NCI-H2227 treated with DMSO at 0.1 percent for 48 hours (cell line): ENCODE results near the gene PEPD.

Source experiments
- DNase-seq: peaks from one replicate; lab custom pipeline; 2025; lab: John Stamatoyannopoulos, UW

Gene PEPD

GRCh38 chr19:33381101-33381500 is 140.5 kb downstream of the PEPD start:
- DNase-seq, result no peak

DNA sequence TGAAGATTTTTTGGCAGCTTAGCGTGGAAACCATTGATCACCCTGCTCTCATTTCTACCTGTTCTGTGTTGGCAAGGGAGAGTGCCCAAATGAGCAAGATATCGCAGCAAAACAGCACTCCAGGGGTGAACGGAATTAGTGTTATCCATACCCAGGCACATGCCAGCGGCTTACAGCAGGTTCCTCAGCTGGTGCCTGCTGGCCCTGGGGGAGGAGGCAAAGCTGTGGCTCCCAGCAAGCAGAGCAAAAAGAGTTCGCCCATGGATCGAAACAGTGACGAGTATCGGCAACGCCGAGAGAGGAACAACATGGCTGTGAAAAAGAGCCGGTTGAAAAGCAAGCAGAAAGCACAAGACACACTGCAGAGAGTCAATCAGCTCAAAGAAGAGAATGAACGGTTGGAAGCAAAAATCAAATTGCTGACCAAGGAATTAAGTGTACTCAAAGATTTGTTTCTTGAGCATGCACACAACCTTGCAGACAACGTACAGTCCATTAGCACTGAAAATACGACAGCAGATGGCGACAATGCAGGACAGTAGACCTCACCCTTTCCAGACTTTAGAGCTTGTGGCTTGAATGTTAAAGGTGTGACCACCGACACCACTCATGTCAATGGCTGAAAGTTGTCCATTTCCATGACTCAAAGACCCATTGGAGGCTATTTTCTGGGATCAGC is 142.3 kb downstream of the PEPD start:
- DNase-seq, result no peak

GRCh38 chr19:33377586-33378475 is 143.8 kb downstream of the PEPD start:
- DNase-seq, result no peak

GRCh38 chr19:33376941-33377557 is 144.5 kb downstream of the PEPD start:
- no peak for DNase-seq

DNA sequence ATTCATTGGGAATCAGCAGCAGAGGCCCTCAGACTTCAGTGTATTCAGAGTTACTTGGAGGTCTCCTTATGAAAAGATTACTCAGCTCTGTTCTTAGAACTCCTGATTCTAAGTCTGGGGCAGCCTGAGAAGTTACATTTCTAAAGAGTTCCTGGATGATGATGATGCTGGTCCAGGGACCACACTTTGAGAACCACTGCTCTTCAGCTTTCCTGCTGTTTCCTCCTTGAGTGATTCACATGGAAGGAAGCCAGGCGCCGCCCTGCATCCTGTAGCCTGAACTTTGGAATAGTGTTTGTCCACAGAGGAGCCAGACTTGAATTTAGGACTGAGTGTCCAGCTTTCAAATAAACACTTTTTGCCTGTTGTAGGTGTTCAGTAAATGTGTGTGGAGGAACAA is 145.2 kb downstream of the PEPD start:
- no peak for DNase-seq

- no peak for DNase-seq
Observed at GRCh38 chr19:33375837-33376159, 145.8 kb downstream of the PEPD start.

GRCh38 chr19:33375156-33375836 is 146.3 kb downstream of the PEPD start:
- DNase-seq, result no peak

- peak; percentile 82 for DNase-seq
Observed at GRCh38 chr19:33374236-33374714, 147.3 kb downstream of the PEPD start.

GRCh38 chr19:33373453-33374235 is 147.9 kb downstream of the PEPD start, which contains the start of gene CEBPG:
TSS of gene CEBPG (plus strand) at chr19:33373709. CDS start at chr19:33379240, 5,531 bp downstream.
- DNase-seq, result peak; percentile 100

DNA sequence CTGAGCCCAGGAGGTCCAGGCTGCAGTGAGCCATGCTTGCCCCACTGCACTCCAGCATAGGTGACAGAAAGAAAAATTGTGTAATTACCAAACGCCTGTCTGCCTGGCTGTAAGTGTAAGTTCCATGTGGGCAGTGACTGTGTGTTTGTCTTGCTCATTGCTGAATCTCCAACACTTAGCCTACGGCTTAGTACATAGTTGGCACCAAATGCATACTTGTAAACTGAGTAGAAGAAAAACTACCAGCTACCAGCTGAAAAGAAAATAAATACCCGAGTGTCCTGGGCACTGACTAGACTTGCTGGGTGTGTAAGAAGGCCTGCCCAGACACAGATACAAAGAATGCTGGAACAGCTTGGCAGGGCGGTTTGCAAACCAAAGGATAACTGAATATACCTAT is 150.8 kb downstream of the PEPD start:
- no peak for DNase-seq

GRCh38 chr19:33368074-33368864 is 153.3 kb downstream of the PEPD start:
- DNase-seq, result no peak

DNA sequence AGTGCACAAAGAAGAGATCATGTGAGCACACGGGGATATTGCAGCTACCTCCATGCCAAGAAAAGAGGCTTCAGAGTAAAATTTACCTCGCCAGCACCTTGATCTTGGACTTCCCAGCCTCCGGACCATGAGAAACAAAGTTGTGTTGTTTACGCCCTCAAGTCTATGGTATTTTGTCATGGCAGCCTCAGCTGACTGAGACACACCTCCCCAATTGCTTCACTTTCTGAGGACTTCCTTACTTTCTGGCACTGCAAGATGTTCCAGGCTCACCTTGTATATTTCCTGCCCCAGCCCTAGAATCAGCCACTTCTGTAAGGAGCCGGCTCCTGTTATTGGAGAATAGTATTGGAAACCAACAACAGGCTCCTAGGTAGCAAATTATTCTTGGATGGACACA is 154.7 kb downstream of the PEPD start:
- DNase-seq, result no peak

GRCh38 chr19:33366127-33366526 is 155.5 kb downstream of the PEPD start:
- DNase-seq, result no peak

GRCh38 chr19:33365691-33366090 is 155.9 kb downstream of the PEPD start:
- no peak for DNase-seq

DNA sequence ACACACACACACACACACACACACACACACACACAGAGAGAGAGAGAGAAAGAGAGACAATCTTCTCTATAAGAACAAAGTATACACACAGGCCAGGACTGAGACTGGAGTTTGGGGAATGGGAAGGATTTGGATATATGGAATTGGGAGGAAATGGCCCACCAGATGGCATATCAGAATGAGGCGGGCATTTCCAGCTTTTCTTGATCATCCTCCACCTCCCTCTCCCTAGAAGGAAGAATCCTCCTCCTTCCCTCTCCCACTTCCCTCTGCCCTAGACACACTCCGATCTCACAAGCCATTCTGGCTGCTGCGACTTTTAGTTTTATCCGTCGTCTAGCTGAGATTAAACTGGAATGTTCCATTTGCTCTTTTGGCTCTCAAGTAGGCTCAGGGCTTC is 158.1 kb downstream of the PEPD start:
- no peak for DNase-seq

DNA sequence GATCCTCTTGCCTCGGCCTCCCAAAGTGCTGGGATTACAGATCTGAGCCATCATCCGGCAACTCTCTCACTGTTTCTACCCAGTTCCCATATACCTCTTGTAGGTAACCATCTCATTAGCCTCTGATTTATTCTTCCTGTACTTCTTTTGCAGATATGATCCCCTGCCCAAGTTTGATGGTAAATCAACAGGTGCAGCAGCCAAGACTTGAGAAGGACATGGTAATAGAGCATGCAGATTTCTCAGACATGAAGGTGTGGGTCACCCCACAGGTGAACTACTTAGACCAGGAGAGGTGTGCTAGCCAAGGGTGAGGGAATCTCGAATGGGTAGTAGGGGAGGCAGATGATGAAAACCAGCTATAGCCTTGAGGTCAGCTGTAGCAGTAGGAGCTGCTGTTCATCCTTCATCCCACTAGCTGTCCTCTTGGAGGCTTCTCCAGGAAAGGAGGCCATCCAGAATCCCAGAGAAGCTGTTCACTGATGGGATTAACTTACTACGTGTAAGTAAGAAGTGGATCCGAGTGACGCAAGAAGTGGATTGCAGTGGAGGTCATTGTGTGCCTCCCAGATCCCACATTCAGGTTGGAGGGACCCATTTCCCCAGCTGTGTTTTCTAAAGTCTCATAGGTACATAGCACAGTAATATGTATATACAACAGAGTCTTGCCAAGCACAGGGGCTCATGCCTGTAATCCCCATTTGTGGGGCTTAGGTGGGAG is 158.9 kb downstream of the PEPD start:
- DNase-seq, result no peak

DNA sequence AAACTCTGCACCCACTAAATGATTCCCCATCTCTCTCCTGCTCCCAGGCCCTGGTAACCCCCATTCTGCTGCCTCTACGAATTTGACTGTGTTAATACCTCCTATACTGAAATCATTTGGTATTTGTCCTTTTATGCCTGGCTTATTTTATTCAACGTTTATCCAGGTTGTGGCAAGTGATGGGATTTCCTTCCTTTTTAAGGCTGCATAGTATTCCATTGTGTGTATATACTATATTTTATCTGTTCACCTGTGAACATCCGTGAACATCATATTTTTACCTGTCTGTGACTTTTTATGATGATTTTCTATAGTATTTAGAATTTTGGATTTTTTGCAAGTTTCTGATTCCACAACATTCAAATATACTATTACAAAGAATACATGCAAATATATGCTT is 162.0 kb downstream of the PEPD start:
- DNase-seq, result no peak

- DNase-seq, result no peak
Observed at GRCh38 chr19:33358408-33358807, 163.2 kb downstream of the PEPD start.

GRCh38 chr19:33357556-33357955 is 164.0 kb downstream of the PEPD start:
- DNase-seq, result no peak

GRCh38 chr19:33355535-33355934 is 166.1 kb downstream of the PEPD start:
- no peak for DNase-seq
